HCT116 (cell line): ENCODE results near the gene GATAD2B. TPM values are rescaled to one million over a fixed set of nuclear protein-coding genes. Genes with fewer than 3 reads are reported as not detected.

ENCODE experiments used
- ATAC-seq: fragments of 200-7000 bp; cut with Tn5 transposase; 2 replicates; pipeline ENCODE4 v1.9.1; 2020; ENCODE audit warnings: mild to moderate bottlenecking, moderate library complexity
- BruUV-seq: library from RNA; stranded (reverse); fragments of 400-500 nt; replicated peaks from 2 replicates; lab custom pipeline; 2021; lab: Mats Ljungman, UMichigan
- CTCF ChIA-PET: fragments of 300-600 bp; sonication (Branson Sonifier 250); formaldehyde crosslinking; loops from one replicate; lab custom pipeline; 2021; ENCODE audit warnings: antibody characterized with exemption; lab: Charles Lee
- POLR2A ChIA-PET: fragments of 300-600, 350-600 bp; sonication (Branson Sonifier 250); formaldehyde crosslinking; loops from one replicate; lab custom pipeline; 2021; ENCODE audit warnings: antibody characterized with exemption; lab: Charles Lee
- RAD21 ChIA-PET, 2 experiments: fragments of 300-600 bp; sonication (Branson Sonifier 250); formaldehyde crosslinking; loops; one replicate each; lab custom pipeline; 2023; ENCODE audit warnings: low total read pairs in 2 of 2; ENCODE audit not compliant: uncharacterized antibody in 2 of 2, unreplicated experiment in 2 of 2, low non-redundant PET in 1 of 2; lab: Charles Lee
- DNase-seq: peaks from one replicate; pipeline ENCODE4 v3.0.0-alpha.2; 2010; ENCODE audit warnings: low read depth, low spot score
- H2AFZ ChIP-seq: fragments of 200-600 bp; shearing (Covaris generic), sonication (generic); 2 replicates; pipeline ENCODE4 v1.6.1; 2017; ENCODE audit warnings: low read depth, mixed run types, mixed read lengths, antibody characterized with exemption, low read length; ENCODE audit not compliant: poor library complexity, severe bottlenecking
- H3K27ac ChIP-seq: 2 replicates; pipeline ENCODE4 v1.5.1; 2012; ENCODE audit warnings: low read depth, low read length
- H3K27me3 ChIP-seq: fragments of 200-600 bp; sonication (generic); 2 replicates; pipeline ENCODE4 v1.6.1; 2016; ENCODE audit warnings: mixed run types, low read length, mixed read lengths; ENCODE audit not compliant: insufficient read depth
- H3K36me3 ChIP-seq, 2 experiments: fragments of 200-500 bp in 1 of 2; fragments of 200-600 bp in 1 of 2; sonication (Bioruptor generic) in 1 of 2; sonication (generic) in 1 of 2; 2 replicates each; pipeline versions ENCODE4 v1.5.1 to v1.6.1; 2014 to 2016; ENCODE audit warnings: low read length in 2 of 2, inconsistent platforms in 1 of 2, mixed read lengths in 1 of 2, mixed run types in 1 of 2; ENCODE audit not compliant: insufficient read depth in 2 of 2, control insufficient read depth in 1 of 2
- H3K4me1 ChIP-seq, 2 experiments: fragments of 200-600 bp in 1 of 2; sonication (generic) in 1 of 2; 2 replicates each; pipeline versions ENCODE4 v1.5.1 to v1.6.1; 2012 to 2017; ENCODE audit warnings: low read length in 2 of 2, inconsistent platforms in 1 of 2, mild to moderate bottlenecking in 1 of 2, mixed read lengths in 1 of 2, mixed run types in 1 of 2, moderate library complexity in 1 of 2; ENCODE audit not compliant: insufficient read depth in 2 of 2, control insufficient read depth in 1 of 2
- H3K4me2 ChIP-seq: fragments of 200-600 bp; sonication (generic); 2 replicates; pipeline ENCODE4 v1.6.1; 2017; ENCODE audit warnings: mixed run types, low read length, mixed read lengths
- H3K4me3 ChIP-seq, 2 experiments: fragments of 200-600 bp in 1 of 2; sonication (generic) in 1 of 2; replicated peaks in 1 of 2; 2 replicates each; pipeline ENCODE4 v1.5.1; 2011 to 2016; ENCODE audit warnings: low read length in 2 of 2, control low read depth in 1 of 2, low read depth in 1 of 2, mild to moderate bottlenecking in 1 of 2, mixed read lengths in 1 of 2, mixed run types in 1 of 2
- H3K79me2 ChIP-seq: fragments of 200-600 bp; sonication (generic); 2 replicates; pipeline ENCODE4 v1.6.1; 2017; ENCODE audit warnings: mild to moderate bottlenecking, mixed run types, low read length, moderate library complexity, mixed read lengths; ENCODE audit not compliant: insufficient read depth
- H3K9ac ChIP-seq: fragments of 200-600 bp; sonication (generic); 2 replicates; pipeline ENCODE4 v1.6.1; 2016; ENCODE audit warnings: low read length, mixed read lengths
- H3K9me2 ChIP-seq: fragments of 200-600 bp; sonication (generic), shearing (Covaris generic); 2 replicates; pipeline ENCODE4 v1.6.1; 2017; ENCODE audit warnings: mixed run types, mild to moderate bottlenecking, moderate library complexity; ENCODE audit not compliant: insufficient read depth
- H3K9me3 ChIP-seq, 2 experiments: fragments of 200-500 bp in 1 of 2; fragments of 200-600 bp in 1 of 2; sonication (Bioruptor generic) in 1 of 2; sonication (generic) in 1 of 2; 2 replicates each; pipeline ENCODE4 v1.6.1; 2014 to 2017; ENCODE audit warnings: low read length in 2 of 2, mixed read lengths in 2 of 2, inconsistent platforms in 1 of 2, low read depth in 1 of 2, mild to moderate bottlenecking in 1 of 2, mixed run types in 1 of 2, moderate library complexity in 1 of 2; ENCODE audit not compliant: control insufficient read depth in 1 of 2, insufficient read depth in 1 of 2
- H4K20me1 ChIP-seq: fragments of 200-600 bp; sonication (generic), shearing (Covaris generic); 2 replicates; pipeline ENCODE4 v1.6.1; 2017; ENCODE audit warnings: mixed run types, mild to moderate bottlenecking, moderate library complexity; ENCODE audit not compliant: insufficient read depth
- CBX3 ChIP-seq: IDR thresholded peaks from 2 replicates; pipeline ENCODE4 v1.6.1; 2012; ENCODE audit warnings: low read depth
- EGR1 ChIP-seq: IDR thresholded peaks from 2 replicates; pipeline ENCODE4 v1.6.1; 2012; ENCODE audit warnings: low read depth
- ELF1 ChIP-seq: IDR thresholded peaks from 2 replicates; pipeline ENCODE4 v1.6.1; 2012; ENCODE audit warnings: low read depth, borderline replicate concordance
- EZH2 ChIP-seq: fragments of 200-600 bp; sonication (generic); IDR thresholded peaks from 2 replicates; pipeline ENCODE4 v1.6.1; 2017; ENCODE audit warnings: antibody characterized with exemption, mixed run types
- FOSL1 ChIP-seq: IDR thresholded peaks from 2 replicates; pipeline ENCODE4 v1.6.1; 2012; ENCODE audit warnings: low read depth
- POLR2A ChIP-seq: IDR thresholded peaks from 2 replicates; pipeline ENCODE4 v1.7.0; 2011; ENCODE audit warnings: borderline replicate concordance; ENCODE audit not compliant: insufficient read depth, insufficient read length; ENCODE audit errors: extremely low read depth
- POLR2AphosphoS5 ChIP-seq: IDR thresholded peaks from 2 replicates; pipeline ENCODE4 v1.6.1; 2011; ENCODE audit warnings: mild to moderate bottlenecking, low read depth, low read length, moderate library complexity
- RAD21 ChIP-seq: IDR thresholded peaks from 2 replicates; pipeline ENCODE4 v1.6.1; 2012; ENCODE audit warnings: low read depth, mild to moderate bottlenecking
- REST ChIP-seq: IDR thresholded peaks from 2 replicates; pipeline ENCODE4 v1.6.1; 2012; ENCODE audit warnings: low read depth
- SP1 ChIP-seq: IDR thresholded peaks from 2 replicates; pipeline ENCODE4 v1.6.1; 2012; ENCODE audit warnings: low read depth
- SRF ChIP-seq: IDR thresholded peaks from 2 replicates; pipeline ENCODE4 v1.6.1; 2012; ENCODE audit warnings: low read depth
- YY1 ChIP-seq: IDR thresholded peaks from 2 replicates; pipeline ENCODE4 v1.6.1; 2011; ENCODE audit warnings: low read length, low read depth, moderate library complexity, mild to moderate bottlenecking; ENCODE audit not compliant: insufficient replicate concordance; ENCODE audit errors: extremely low read depth
- ZFX ChIP-seq: fragments of 450-650 bp; IDR thresholded peaks from 2 replicates; pipeline ENCODE4 v1.6.1; 2017
- intact Hi-C: fragments of 100-400 bp; cut with micrococcal nuclease; formaldehyde crosslinking; loops from 2 replicates; pipeline ENCODE4 v1.10.0; 2022
- total RNA-seq: library from RNA; stranded (reverse); gene quantifications from one replicate; pipeline ENCODE4 v1.2.1, GENCODE V29; 2021; ENCODE audit not compliant: unreplicated experiment
- TF ChIP-seq, protein P1 (sequence below): IDR thresholded peaks from 2 replicates; pipeline ENCODE4 v1.6.1; 2012
- TF ChIP-seq, protein P2 (sequence below): IDR thresholded peaks from 2 replicates; pipeline ENCODE4 v1.6.1; 2011; ENCODE audit warnings: mild to moderate bottlenecking, low read length, moderate library complexity; ENCODE audit not compliant: insufficient replicate concordance; ENCODE audit errors: extremely low read depth

The GATAD2B gene
- total RNA-seq, 1 experiment from 2014 or later, result 50.2 TPM

- Histone ChIP-seq H3K36me3 (peaks cover 0 to 11% of the 10 kb centered on the region in 2 experiments; a peak in 2 of 4 replicates), H3K79me2 (no peaks in the 10 kb centered on the region), H3K27ac (no peak overlapping the region)
- RAD21 ChIA-PET, result no interaction called here
- intact Hi-C loops, result loop anchor here (10.0 kb wide), 1 partner anchor 103 kb away; the partner anchor contains the start of genes ILF2 and NPR1
- no peak for ATAC-seq
- no peak for DNase-seq
- TF ChIP-seq RAD21 (no peak), CBX3 (no peak), ELF1 (no peak), SP1 (no peak), FOSL1 (no peak), YY1 (no peak), POLR2A (no peak), EZH2 (no peak), REST (no peak), POLR2AphosphoS5 (no peak), SRF (no peak), EGR1 (no peak), ZFX (no peak)
- TF ChIP-seq, protein P1, sequence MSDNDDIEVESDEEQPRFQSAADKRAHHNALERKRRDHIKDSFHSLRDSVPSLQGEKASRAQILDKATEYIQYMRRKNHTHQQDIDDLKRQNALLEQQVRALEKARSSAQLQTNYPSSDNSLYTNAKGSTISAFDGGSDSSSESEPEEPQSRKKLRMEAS, result no peak
- TF ChIP-seq, protein P2, sequence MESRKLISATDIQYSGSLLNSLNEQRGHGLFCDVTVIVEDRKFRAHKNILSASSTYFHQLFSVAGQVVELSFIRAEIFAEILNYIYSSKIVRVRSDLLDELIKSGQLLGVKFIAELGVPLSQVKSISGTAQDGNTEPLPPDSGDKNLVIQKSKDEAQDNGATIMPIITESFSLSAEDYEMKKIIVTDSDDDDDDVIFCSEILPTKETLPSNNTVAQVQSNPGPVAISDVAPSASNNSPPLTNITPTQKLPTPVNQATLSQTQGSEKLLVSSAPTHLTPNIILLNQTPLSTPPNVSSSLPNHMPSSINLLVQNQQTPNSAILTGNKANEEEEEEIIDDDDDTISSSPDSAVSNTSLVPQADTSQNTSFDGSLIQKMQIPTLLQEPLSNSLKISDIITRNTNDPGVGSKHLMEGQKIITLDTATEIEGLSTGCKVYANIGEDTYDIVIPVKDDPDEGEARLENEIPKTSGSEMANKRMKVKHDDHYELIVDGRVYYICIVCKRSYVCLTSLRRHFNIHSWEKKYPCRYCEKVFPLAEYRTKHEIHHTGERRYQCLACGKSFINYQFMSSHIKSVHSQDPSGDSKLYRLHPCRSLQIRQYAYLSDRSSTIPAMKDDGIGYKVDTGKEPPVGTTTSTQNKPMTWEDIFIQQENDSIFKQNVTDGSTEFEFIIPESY, result no peak
- TF ChIP-seq, all 23 proteins: peak for 0
- no TSS peak for BruUV-seq
- ChIA-PET CTCF (no interaction called here), POLR2A (no interaction called here)
- H4K20me1 ChIP-seq, result no peaks in the 10 kb centered on the region
- no peaks in the 10 kb centered on the region for H3K27me3 ChIP-seq
- H3K9me2 ChIP-seq, result no peaks in the 10 kb centered on the region
- no peak overlapping the region for H3K9ac ChIP-seq
- no peak overlapping the region for H3K4me2 ChIP-seq
- H2AFZ ChIP-seq, result no peak overlapping the region
- no peaks in the 10 kb centered on the region for H3K9me3 ChIP-seq
- H3K4me3 ChIP-seq, result no peak overlapping the region
- H3K4me1 ChIP-seq, result peaks cover 14 to 27% of the 10 kb centered on the region in 2 experiments
These were observed 145.1 kb downstream of the GATAD2B start for GRCh38 chr1:153777648-153778047.
